A549 (cell line): Measurements from ENCODE around the gene CYP4F3. TPM values are rescaled to one million over a fixed set of nuclear protein-coding genes. Genes with fewer than 3 reads are reported as not detected.
"Not testable (repeated sequence)": the region's sequence is repeated elsewhere in the genome, so short reads cannot be mapped to it uniquely, and the experiment has no call there.

Source experiments
- ATAC-seq, 2 experiments: fragments of 200-7000 bp in 1 of 2; fragments of >200 bp in 1 of 2; cut with Nextera tagmentation in 1 of 2; cut with Tn5 transposase in 1 of 2; 3 replicates each; pipeline versions ENCODE4 v1.8.0 to v1.9.1; 2018 to 2020; ENCODE audit warnings: mild to moderate bottlenecking in 1 of 2, moderate library complexity in 1 of 2
- CTCF ChIA-PET: fragments of 300-600 bp; sonication (Branson Sonifier 250); formaldehyde crosslinking; extraction: SDS; loops from one replicate; lab custom pipeline; 2021; ENCODE audit warnings: antibody characterized with exemption, inconsistent platforms; lab: Yijun Ruan, JAX
- POLR2A ChIA-PET: fragments of 350-600 bp; formaldehyde crosslinking; extraction: SDS; loops from one replicate; lab custom pipeline; 2021; ENCODE audit warnings: antibody characterized with exemption, inconsistent platforms; lab: Yijun Ruan, JAX
- DNase-seq, 2 experiments: peaks; one replicate each; pipeline versions ENCODE4 v3.0.0 to v3.0.0-alpha.2; 2011 to 2016; ENCODE audit warnings: low read depth in 1 of 2, low spot score in 1 of 2
- FAIRE-seq: peaks from 2 replicates; lab custom pipeline; 2011; peaks lifted over from hg19 to GRCh38; lab: Jason Lieb, UNC
- H3K27ac ChIP-seq, 2 experiments: fragments of >200 bp; sonication (Bioruptor Twin); formaldehyde crosslinking; 3 replicates each; pipeline ENCODE4 v1.5.1; 2016 to 2017
- H3K4me1 ChIP-seq: fragments of >200 bp; sonication (Bioruptor Twin); formaldehyde crosslinking; 3 replicates; pipeline ENCODE4 v1.6.1; 2016
- H3K4me2 ChIP-seq: fragments of >200 bp; sonication (Bioruptor Twin); formaldehyde crosslinking; 3 replicates; pipeline ENCODE4 v1.6.1; 2016
- H3K4me3 ChIP-seq: fragments of >200 bp; sonication (Bioruptor Twin); formaldehyde crosslinking; 3 replicates; pipeline ENCODE4 v1.5.1; 2016
- H3K9me3 ChIP-seq: fragments of >200 bp; sonication (Bioruptor Twin); formaldehyde crosslinking; 3 replicates; pipeline ENCODE4 v1.6.1; 2016
- ATOH8 ChIP-seq: fragments of 250-450 bp; sonication (Bioruptor Pico); IDR thresholded peaks from 2 replicates; pipeline ENCODE4 v1.5.0; 2020; ENCODE audit warnings: low read depth, mild to moderate bottlenecking, moderate library complexity
- BCL3 ChIP-seq: fragments of >200 bp; sonication (Bioruptor Twin); formaldehyde crosslinking; IDR thresholded peaks from 3 replicates; pipeline ENCODE4 v1.6.1; 2016
- BHLHE40 ChIP-seq: IDR thresholded peaks from 2 replicates; pipeline ENCODE4 v1.6.1; 2012; ENCODE audit warnings: low read depth, low read length, inconsistent platforms
- CBX2 ChIP-seq: fragments of 200-600 bp; sonication (generic); IDR thresholded peaks from 2 replicates; pipeline ENCODE4 v1.6.1; 2016; ENCODE audit warnings: low read depth, mild to moderate bottlenecking, borderline replicate concordance
- CBX8 ChIP-seq: fragments of 200-600 bp; sonication (generic); IDR thresholded peaks from 2 replicates; pipeline ENCODE4 v1.6.1; 2016
- CEBPB ChIP-seq, 2 experiments: fragments of >200 bp in 1 of 2; sonication (Bioruptor Twin) in 1 of 2; formaldehyde crosslinking in 1 of 2; IDR thresholded peaks; 2 replicates each; pipeline ENCODE4 v1.6.1; 2012 to 2016
- E2F6 ChIP-seq: IDR thresholded peaks from 2 replicates; pipeline ENCODE4 v1.6.1; 2012; ENCODE audit warnings: low read depth, borderline replicate concordance
- EHF ChIP-seq: fragments of 250-450 bp; sonication (Bioruptor Pico); IDR thresholded peaks from 2 replicates; pipeline ENCODE4 v1.5.0; 2020; ENCODE audit warnings: mild to moderate bottlenecking
- EP300 ChIP-seq, 2 experiments: fragments of >200 bp; sonication (Bioruptor Twin); formaldehyde crosslinking; IDR thresholded peaks; 2 replicates in 1 of 2; 3 replicates in 1 of 2; pipeline ENCODE4 v1.6.1; 2016 to 2017
- HMGXB4 ChIP-seq: fragments of 250-450 bp; sonication (Bioruptor Pico); IDR thresholded peaks from 2 replicates; pipeline ENCODE4 v1.5.0; 2021; ENCODE audit warnings: mild to moderate bottlenecking, moderate library complexity, borderline replicate concordance
- KDM1A ChIP-seq: fragments of 200-600 bp; sonication (generic); IDR thresholded peaks from 2 replicates; pipeline ENCODE4 v1.6.1; 2016; ENCODE audit warnings: low read depth, mild to moderate bottlenecking
- MYC ChIP-seq: IDR thresholded peaks from 2 replicates; pipeline ENCODE4 v1.6.1; 2012; ENCODE audit warnings: mild to moderate bottlenecking, inconsistent platforms, low read length, improper control_type of control experiment, borderline replicate concordance
- NR3C1 ChIP-seq: fragments of >200 bp; sonication (Bioruptor Twin); formaldehyde crosslinking; IDR thresholded peaks from 3 replicates; pipeline ENCODE4 v1.6.1; 2017
- PBX3 ChIP-seq: IDR thresholded peaks from 2 replicates; pipeline ENCODE4 v1.6.1; 2012
- RCOR1 ChIP-seq: fragments of 150-350 bp; IDR thresholded peaks from 2 replicates; pipeline ENCODE4 v1.6.1; 2014; ENCODE audit warnings: antibody characterized with exemption, low read length, low read depth
- REST ChIP-seq: fragments of 200-600 bp; sonication (generic); IDR thresholded peaks from 2 replicates; pipeline ENCODE4 v1.6.1; 2016; ENCODE audit warnings: antibody characterized with exemption, mild to moderate bottlenecking, moderate library complexity
- ZSCAN20 ChIP-seq: fragments of 250-450 bp; sonication (Bioruptor Pico); IDR thresholded peaks from 2 replicates; pipeline ENCODE4 v1.8.0; 2022; ENCODE audit warnings: mild to moderate bottlenecking, moderate library complexity
- WGBS: methylation state at CpG from one replicate; pipeline ENCODE4 v1.1.6; 2017; ENCODE audit errors: missing lambda C conversion rate; 5-methylcytosine and 5-hydroxymethylcytosine counted together
- polyA plus RNA-seq, 4 experiments: library from polyadenylated mRNA; depleted of rRNA in 3 of 4; stranded (reverse); fragments of >200 nt; fragmentation: RNase III in 1 of 4; extraction: RNeasy Plus Mini Kit Qiagen cat#74134 plus additional on column Dnase treatment in 1 of 4; gene quantifications; 2 replicates in 3 of 4; 3 replicates in 1 of 4; pipeline ENCODE4 v1.2.3, GENCODE V29; 2011 to 2017

CYP4F3 gene
- polyA plus RNA-seq, 2 of the 4 experiments (the other 2 are of a cell fraction): 8.9 to 33.2 TPM

- H3K4me2 ChIP-seq, H3K4me1 ChIP-seq, CTCF ChIA-PET, FAIRE-seq, H3K4me3 ChIP-seq, POLR2A ChIA-PET, H3K27ac ChIP-seq, DNase-seq, H3K9me3 ChIP-seq, ATAC-seq: not testable (repeated sequence)
- WGBS: 0% methylated on average over 4 of the region's 4 CpGs
Measured at GRCh38 chr19:15593766-15594165, 46.9 kb upstream of the CYP4F3 start.

- H3K27ac ChIP-seq: no peak overlapping the region
- FAIRE-seq (no peak), ATAC-seq (no peak), DNase-seq (no peak)
- no peak for TF ChIP-seq E2F6
- no peak for TF ChIP-seq BHLHE40
- TF ChIP-seq ZSCAN20 (CRISPR knock-in tag): no peak
- no peak for TF ChIP-seq HMGXB4 (CRISPR knock-in tag)
- TF ChIP-seq RCOR1: no peak
- TF ChIP-seq CBX8: no peak
- TF ChIP-seq BCL3: no peak
- no peak for TF ChIP-seq NR3C1
- TF ChIP-seq EHF (CRISPR knock-in tag): no peak
- TF ChIP-seq CEBPB (IDR thresholded peaks at IDR 0.05): no peak
- TF ChIP-seq CBX2: no peak
- no peak for TF ChIP-seq ATOH8
- no peak for TF ChIP-seq KDM1A
- TF ChIP-seq PBX3: no peak
- TF ChIP-seq EP300 (IDR thresholded peaks at IDR 0.05): no peak
- no peak for TF ChIP-seq REST
- no peak for TF ChIP-seq MYC
- under 1% methylated on average over 6 of the region's 6 CpGs for WGBS
- no peaks in the 10 kb centered on the region for H3K9me3 ChIP-seq
- no peaks in the 10 kb centered on the region for H3K4me1 ChIP-seq
- no peak overlapping the region for H3K4me2 ChIP-seq
- ChIA-PET POLR2A (no interaction called here), CTCF (no interaction called here)
- no peak overlapping the region for H3K4me3 ChIP-seq
Measured at GRCh38 chr19:15595069-15595468, 45.6 kb upstream of the CYP4F3 start.

GRCh38 chr19:15607978-15608925, 32.4 kb upstream of the CYP4F3 start:
- FAIRE-seq, H3K4me3 ChIP-seq, CTCF ChIA-PET, ATAC-seq, H3K27ac ChIP-seq, H3K4me2 ChIP-seq, H3K9me3 ChIP-seq, DNase-seq, H3K4me1 ChIP-seq: not testable (repeated sequence)
- 70% methylated on average over 18 of the region's 27 CpGs for WGBS
- POLR2A ChIA-PET: interaction anchor here (0.6 kb wide), 1 partner anchor 473 kb away, joined by 6 read pairs; no protein-coding TSS in a partner anchor
